ENCODE data around the gene MAP7. TPM values are rescaled to one million over a fixed set of nuclear protein-coding genes. Genes with fewer than 3 reads are reported as not detected.
A peak's percentile ranks its signal among the peaks of the same experiment; 100 is the strongest.

Gene MAP7
- total RNA-seq, 6 experiments from 2014 or later: 0.14 to 0.65 (median 0.51) TPM

GRCh38 chr6:136469154-136469553 is 81.1 kb downstream of the MAP7 start:
- DNase-seq: no peak
- peak overlapping the region; percentile 4; the same call in 1 of the 2 replicates for H3K4me3 Mint-ChIP-seq
- no peaks in the 10 kb centered on the region for H3K4me1 Mint-ChIP-seq (ENCODE audit: low read depth)
- H3K27ac Mint-ChIP-seq: no peak overlapping the region
- H3K36me3 Mint-ChIP-seq (ENCODE audit: low read depth): no peaks in the 10 kb centered on the region
- no peak for TF ChIP-seq CTCF (IDR thresholded peaks at IDR 0.05)
- H3K27me3 Mint-ChIP-seq (ENCODE audit: insufficient read depth): peaks cover 7% of the 10 kb centered on the region; the same call in 1 of the 2 replicates
- no peaks in the 10 kb centered on the region for H3K9me3 Mint-ChIP-seq

GRCh38 chr6:136468711-136469110 is 81.5 kb downstream of the MAP7 start:
- H3K27me3 Mint-ChIP-seq (ENCODE audit: insufficient read depth): peaks cover 5% of the 10 kb centered on the region; the same call in 1 of the 2 replicates
- H3K4me1 Mint-ChIP-seq (ENCODE audit: low read depth): no peaks in the 10 kb centered on the region
- H3K4me3 Mint-ChIP-seq: no peak overlapping the region
- no peak for DNase-seq
- no peaks in the 10 kb centered on the region for H3K36me3 Mint-ChIP-seq (ENCODE audit: low read depth)
- H3K27ac Mint-ChIP-seq: no peak overlapping the region
- H3K9me3 Mint-ChIP-seq: no peaks in the 10 kb centered on the region
- no peak for TF ChIP-seq CTCF (IDR thresholded peaks at IDR 0.05)

- H3K36me3 Mint-ChIP-seq (ENCODE audit: low read depth): no peaks in the 10 kb centered on the region
- no peaks in the 10 kb centered on the region for H3K4me1 Mint-ChIP-seq (ENCODE audit: low read depth)
- no peaks in the 10 kb centered on the region for H3K9me3 Mint-ChIP-seq
- DNase-seq: no peak
- no peak for TF ChIP-seq CTCF (IDR thresholded peaks at IDR 0.05)
- no peak overlapping the region for H3K27ac Mint-ChIP-seq
- H3K27me3 Mint-ChIP-seq (ENCODE audit: insufficient read depth): peaks cover 5% of the 10 kb centered on the region; the same call in 1 of the 2 replicates
- no peak overlapping the region for H3K4me3 Mint-ChIP-seq
Measured at GRCh38 chr6:136467186-136467585, 83.0 kb downstream of the MAP7 start.

GRCh38 chr6:136466777-136467176 is 83.4 kb downstream of the MAP7 start:
- no peak for DNase-seq
- H3K36me3 Mint-ChIP-seq (ENCODE audit: low read depth): no peaks in the 10 kb centered on the region
- H3K27ac Mint-ChIP-seq: no peak overlapping the region
- peaks cover 5% of the 10 kb centered on the region; the same call in 1 of the 2 replicates for H3K27me3 Mint-ChIP-seq (ENCODE audit: insufficient read depth)
- H3K4me1 Mint-ChIP-seq (ENCODE audit: low read depth): no peaks in the 10 kb centered on the region
- H3K4me3 Mint-ChIP-seq: no peak overlapping the region
- no peaks in the 10 kb centered on the region for H3K9me3 Mint-ChIP-seq
- TF ChIP-seq CTCF (IDR thresholded peaks at IDR 0.05): no peak

- H3K4me1 Mint-ChIP-seq (ENCODE audit: low read depth): no peaks in the 10 kb centered on the region
- TF ChIP-seq CTCF (IDR thresholded peaks at IDR 0.05): no peak
- no peaks in the 10 kb centered on the region for H3K9me3 Mint-ChIP-seq
- no peak overlapping the region for H3K27ac Mint-ChIP-seq
- no peaks in the 10 kb centered on the region for H3K36me3 Mint-ChIP-seq (ENCODE audit: low read depth)
- DNase-seq: no peak
- H3K27me3 Mint-ChIP-seq (ENCODE audit: insufficient read depth): peaks cover 5% of the 10 kb centered on the region; the same call in 1 of the 2 replicates
- H3K4me3 Mint-ChIP-seq: no peak overlapping the region
Measured at GRCh38 chr6:136465766-136466303, 84.4 kb downstream of the MAP7 start.

All from HFFc6 (cell line).